Duodenal mucosa (tissue), 2 donors: ENCODE results near the gene ZMYM1.

Source experiments
- H3K27ac ChIP-seq: one replicate; pipeline ENCODE4 v1.7.0; 2013; ENCODE audit warnings: low read depth, low read length
- H3K27me3 ChIP-seq, 2 donors: one replicate each; pipeline ENCODE4 v1.7.0; 2013; ENCODE audit warnings: low read length in 2 of 2, control low read depth in 1 of 2; ENCODE audit not compliant: insufficient read depth in 2 of 2, control insufficient read depth in 1 of 2
- H3K36me3 ChIP-seq, 2 donors: one replicate each; pipeline ENCODE4 v1.7.0; 2013; ENCODE audit warnings: low read length in 2 of 2, control low read depth in 1 of 2; ENCODE audit not compliant: insufficient read depth in 2 of 2, control insufficient read depth in 1 of 2
- H3K4me1 ChIP-seq, 2 donors: one replicate each; pipeline ENCODE4 v1.7.0; 2013; ENCODE audit warnings: low read length in 2 of 2, control low read depth in 1 of 2; ENCODE audit not compliant: insufficient read depth in 2 of 2, control insufficient read depth in 1 of 2
- H3K4me3 ChIP-seq, 2 donors: one replicate each; pipeline ENCODE4 v1.7.0; 2013; ENCODE audit warnings: low read length in 2 of 2, low read depth in 1 of 2
- H3K9ac ChIP-seq, 2 donors: one replicate each; pipeline ENCODE4 v1.7.0; 2013; ENCODE audit warnings: low read length in 2 of 2, low read depth in 1 of 2
- H3K9me3 ChIP-seq, 2 donors: one replicate each; pipeline ENCODE4 v1.7.0; 2013; ENCODE audit warnings: low read length in 2 of 2, control low read depth in 1 of 2; ENCODE audit not compliant: control insufficient read depth in 1 of 2

The ZMYM1 gene

DNA sequence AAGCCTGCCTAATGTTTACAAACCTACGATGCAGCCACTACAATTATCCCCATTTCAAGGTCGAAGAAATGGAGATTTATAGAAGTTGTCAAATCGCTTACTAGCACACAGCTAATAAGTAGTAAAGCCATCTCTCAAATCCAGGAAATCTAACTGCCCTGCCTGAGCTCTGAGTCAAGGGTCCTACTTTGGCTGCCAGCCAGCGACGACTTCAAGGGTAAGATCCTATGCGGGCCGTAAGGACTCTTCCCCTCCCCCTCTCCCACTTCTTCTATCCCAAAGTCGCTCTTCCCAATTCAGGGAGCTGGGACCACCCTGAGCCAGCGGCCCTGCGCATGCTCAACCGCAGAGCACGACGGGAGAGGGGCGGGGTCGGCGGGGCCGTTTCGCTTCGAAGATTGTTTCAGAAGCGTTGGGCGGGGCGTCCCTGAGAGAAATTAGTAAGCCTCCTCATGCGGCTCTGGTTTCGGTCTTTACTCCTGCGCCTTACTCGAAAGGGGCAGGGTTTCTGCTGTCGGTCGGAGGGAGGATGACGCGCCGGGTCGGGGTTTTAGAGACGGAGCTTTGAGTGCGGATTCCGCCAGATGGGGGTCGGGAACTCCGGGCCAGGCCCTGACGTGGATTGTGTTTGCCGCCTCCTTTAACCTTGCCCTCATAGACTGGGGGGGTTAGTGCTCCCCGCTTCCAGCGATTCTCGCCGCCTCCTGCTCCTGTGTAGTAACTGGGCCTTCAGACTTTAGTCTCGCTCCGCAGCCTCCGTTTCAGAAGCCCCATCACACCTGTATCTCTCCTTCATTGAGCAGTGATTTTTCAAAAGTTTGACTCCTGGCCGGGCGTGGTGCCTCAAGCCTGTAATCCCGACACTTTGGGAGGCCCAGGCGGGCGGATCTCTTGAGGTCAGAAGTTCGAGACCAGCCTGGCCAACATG, at the start of gene ZMYM1:
ZMYM1 (plus strand) TSS at position 383 of the 928 bp plus-strand sequence. CDS start 14,603 bp downstream, outside the sequence.
- Histone ChIP-seq H3K27ac (peak within 1 kb of the TSS; percentile 74), H3K9ac (peak within 1 kb of the TSS; percentile 77 to 94), H3K4me1 (peaks cover 0 to 5% of the 10 kb centered on the region in 2 donors), H3K4me3 (peak within 1 kb of the TSS; percentile 79 to 84), H3K27me3 (no peaks in the 10 kb centered on the region), H3K9me3 (no peaks in the 10 kb centered on the region), H3K36me3 (no peaks in the 10 kb centered on the region)

DNA sequence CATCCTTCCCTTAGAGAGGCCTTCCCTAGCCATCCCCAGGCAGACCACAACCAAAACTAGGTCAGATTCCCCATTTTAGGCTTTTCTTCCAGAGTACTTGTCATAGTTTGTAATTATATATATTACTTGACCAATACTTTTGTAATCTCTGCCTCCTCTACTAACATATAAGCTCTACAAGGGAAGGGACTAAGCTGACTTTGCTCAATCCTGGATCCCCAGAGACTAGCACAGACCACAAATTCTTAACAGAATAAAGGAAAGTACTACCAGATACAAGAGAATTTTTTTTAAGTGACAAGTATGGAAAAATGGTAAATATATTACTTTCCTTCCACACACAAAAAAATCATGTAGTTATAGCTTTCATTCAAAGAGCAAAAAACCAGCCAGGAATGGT, 49.4 kb upstream of the ZMYM1 start:
- Histone ChIP-seq H3K4me3 (peak overlapping the region; percentile 88 to 98), H3K27ac (no peak overlapping the region), H3K36me3 (peaks cover 0 to 16% of the 10 kb centered on the region in 2 donors), H3K9ac (peak overlapping the region in 1 of 2 donors; percentile 28), H3K4me1 (peaks cover 14% of the 10 kb centered on the region in 2 donors), H3K9me3 (peaks cover 0 to 4% of the 10 kb centered on the region in 2 donors), H3K27me3 (no peaks in the 10 kb centered on the region)

DNA sequence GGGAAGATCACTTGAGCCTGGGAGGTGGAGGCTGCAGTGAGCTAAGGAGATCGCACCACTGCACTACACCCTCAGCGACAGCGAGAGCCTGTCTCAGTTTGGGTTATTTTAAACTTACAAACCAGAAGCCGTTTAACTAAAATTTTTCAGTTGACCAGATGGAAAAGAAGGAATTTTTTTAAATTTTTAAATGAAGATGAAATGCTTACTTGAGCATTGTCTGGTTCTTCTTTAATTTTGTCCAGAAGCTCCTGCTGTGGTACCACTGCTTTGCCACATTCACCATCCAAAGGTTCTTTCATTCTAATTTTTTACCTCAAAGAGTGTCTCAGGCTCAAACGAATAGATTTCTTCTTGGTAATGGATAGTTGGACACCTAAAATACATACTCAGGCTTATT, 48.8 kb upstream of the ZMYM1 start:
- Histone ChIP-seq H3K27me3 (no peaks in the 10 kb centered on the region), H3K27ac (no peak overlapping the region), H3K4me3 (peak overlapping the region; percentile 88 to 98), H3K9me3 (peaks cover 0 to 4% of the 10 kb centered on the region in 2 donors), H3K36me3 (peaks cover 0 to 16% of the 10 kb centered on the region in 2 donors), H3K4me1 (peaks cover 14% of the 10 kb centered on the region in 2 donors), H3K9ac (peak overlapping the region in 1 of 2 donors; percentile 90)

DNA sequence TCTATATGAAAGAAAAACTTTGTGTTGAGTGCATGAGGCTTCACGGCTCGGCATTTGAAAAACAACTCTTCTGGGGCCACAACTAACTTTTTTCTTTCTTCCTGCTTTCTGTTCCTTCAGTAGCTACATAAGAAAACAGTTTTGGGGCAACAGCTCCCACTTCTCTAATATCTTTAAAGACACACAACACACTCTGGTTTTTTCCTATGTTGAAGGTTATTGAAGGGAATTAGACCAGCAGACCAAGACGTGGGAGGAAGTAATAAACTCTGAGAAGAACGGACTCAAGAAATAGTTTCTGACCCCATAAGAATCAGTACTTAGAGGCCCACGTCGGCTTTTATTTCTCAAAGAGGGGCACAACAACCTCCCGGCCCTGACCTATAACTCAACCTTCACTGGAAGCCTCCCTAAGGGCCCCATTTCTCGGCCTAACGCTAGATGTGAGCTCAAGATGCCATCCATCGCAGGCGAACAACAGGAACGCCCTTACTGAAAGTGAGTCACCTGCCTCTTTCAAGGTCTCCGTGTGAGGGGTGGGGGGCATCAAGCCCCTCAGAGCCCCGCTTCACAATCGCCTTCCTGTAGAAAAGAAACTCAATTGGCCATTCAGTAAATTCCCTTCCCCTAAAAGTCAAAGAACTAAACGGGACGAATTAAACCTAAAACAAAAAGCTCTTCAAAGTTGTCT, 48.3 kb upstream of the ZMYM1 start:
- Histone ChIP-seq H3K9me3 (peaks cover 0 to 4% of the 10 kb centered on the region in 2 donors), H3K4me3 (peak overlapping the region; percentile 88 to 98), H3K27ac (peak overlapping the region; percentile 96), H3K9ac (peak overlapping the region; percentile 90), H3K4me1 (peaks cover 14% of the 10 kb centered on the region in 2 donors), H3K36me3 (peaks cover 0 to 16% of the 10 kb centered on the region in 2 donors), H3K27me3 (no peaks in the 10 kb centered on the region)

DNA sequence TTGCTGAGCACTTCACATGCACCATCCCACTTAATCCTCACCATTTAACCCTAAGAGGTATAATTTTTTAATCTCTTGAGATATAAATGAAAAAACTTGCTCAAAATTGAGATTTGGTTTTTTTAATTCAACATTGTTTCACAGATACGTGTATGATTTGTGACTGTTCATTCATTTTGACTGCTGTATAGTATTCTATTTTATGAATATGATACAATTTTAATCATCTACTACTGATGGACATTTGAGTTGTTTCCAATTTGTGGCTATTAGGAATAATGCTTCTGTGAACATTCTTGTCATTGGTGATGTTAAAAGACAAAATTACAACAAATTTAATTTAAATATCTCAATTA, 46.8 kb upstream of the ZMYM1 start:
- no peak overlapping the region for H3K9ac ChIP-seq
- H3K36me3 ChIP-seq = peaks cover 0 to 6% of the 10 kb centered on the region in 2 donors
- peak overlapping the region in 1 of 2 donors; percentile 98 for H3K4me3 ChIP-seq
- H3K27me3 ChIP-seq = no peaks in the 10 kb centered on the region
- H3K4me1 ChIP-seq = peaks cover 14% of the 10 kb centered on the region in 2 donors
- H3K27ac ChIP-seq = no peak overlapping the region
- peaks cover 0 to 4% of the 10 kb centered on the region in 2 donors for H3K9me3 ChIP-seq

DNA sequence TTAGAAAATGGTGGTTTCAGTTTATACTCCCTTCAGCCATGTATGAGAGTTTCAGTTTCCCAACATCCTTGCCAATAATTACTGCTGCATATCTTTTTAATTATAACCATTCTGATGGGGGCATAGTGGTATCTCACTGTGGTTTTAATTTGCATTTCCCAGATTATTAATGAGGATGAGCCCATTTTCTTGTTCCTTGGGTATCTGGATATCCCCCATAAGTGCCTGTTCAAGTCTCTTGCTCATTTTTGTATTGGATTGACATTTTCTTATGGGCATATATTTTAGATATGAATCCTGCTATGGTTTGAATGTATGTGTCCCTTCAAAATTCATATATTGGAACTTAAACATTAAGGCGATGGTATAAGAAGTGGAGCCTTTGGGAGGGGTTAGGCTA, 45.8 kb upstream of the ZMYM1 start:
- peaks cover 14% of the 10 kb centered on the region in 2 donors for H3K4me1 ChIP-seq
- H3K4me3 ChIP-seq = no peak overlapping the region
- H3K27ac ChIP-seq = no peak overlapping the region
- no peaks in the 10 kb centered on the region for H3K36me3 ChIP-seq
- no peaks in the 10 kb centered on the region for H3K27me3 ChIP-seq
- peaks cover 0 to 4% of the 10 kb centered on the region in 2 donors for H3K9me3 ChIP-seq
- H3K9ac ChIP-seq = no peak overlapping the region

DNA sequence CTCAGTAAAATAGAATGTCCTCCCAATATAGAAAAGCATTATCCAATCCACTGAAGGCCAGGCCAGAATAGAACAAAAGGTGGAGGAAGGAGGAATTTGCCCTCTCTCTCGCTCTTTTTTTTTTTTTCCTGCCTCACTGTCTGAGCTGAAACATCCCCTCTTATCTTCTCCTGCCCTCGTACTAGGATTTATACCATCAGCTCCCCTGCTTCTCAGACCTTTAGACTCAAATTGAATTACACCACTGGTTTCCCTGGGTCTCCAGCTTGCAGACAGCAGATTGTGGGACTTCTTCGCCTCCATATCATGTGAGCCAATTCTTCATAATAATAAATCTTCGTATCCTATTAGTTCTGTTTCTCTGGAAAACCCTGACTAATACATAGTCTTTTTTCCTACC, 42.6 kb upstream of the ZMYM1 start:
- no peaks in the 10 kb centered on the region for H3K36me3 ChIP-seq
- no peaks in the 10 kb centered on the region for H3K27me3 ChIP-seq
- H3K27ac ChIP-seq = no peak overlapping the region
- no peak overlapping the region for H3K4me3 ChIP-seq
- H3K9ac ChIP-seq = no peak overlapping the region
- peaks cover 0 to 4% of the 10 kb centered on the region in 2 donors for H3K9me3 ChIP-seq
- H3K4me1 ChIP-seq = no peaks in the 10 kb centered on the region

DNA sequence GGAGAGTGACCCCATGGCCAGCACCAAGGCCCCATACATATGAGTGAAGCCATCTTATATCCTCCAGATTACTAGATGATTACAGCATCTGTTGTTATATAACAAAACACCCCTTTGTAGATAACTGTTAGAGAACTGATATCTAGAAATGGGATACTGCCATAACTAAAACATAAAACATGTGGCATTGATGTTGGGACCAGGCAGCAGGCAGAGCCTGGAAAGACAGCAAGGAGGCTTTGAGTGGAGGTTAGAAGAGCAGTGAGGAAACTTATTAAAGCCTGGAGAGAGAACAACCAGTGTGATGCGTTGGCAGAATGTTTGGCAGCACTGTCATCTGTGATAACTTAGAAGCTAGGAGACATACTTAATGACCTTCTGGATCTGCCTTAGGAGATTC, 42.0 kb upstream of the ZMYM1 start:
- Histone ChIP-seq H3K4me1 (no peaks in the 10 kb centered on the region), H3K27me3 (no peaks in the 10 kb centered on the region), H3K9me3 (peaks cover 0 to 4% of the 10 kb centered on the region in 2 donors), H3K9ac (no peak overlapping the region), H3K36me3 (no peaks in the 10 kb centered on the region), H3K27ac (no peak overlapping the region), H3K4me3 (no peak overlapping the region)

DNA sequence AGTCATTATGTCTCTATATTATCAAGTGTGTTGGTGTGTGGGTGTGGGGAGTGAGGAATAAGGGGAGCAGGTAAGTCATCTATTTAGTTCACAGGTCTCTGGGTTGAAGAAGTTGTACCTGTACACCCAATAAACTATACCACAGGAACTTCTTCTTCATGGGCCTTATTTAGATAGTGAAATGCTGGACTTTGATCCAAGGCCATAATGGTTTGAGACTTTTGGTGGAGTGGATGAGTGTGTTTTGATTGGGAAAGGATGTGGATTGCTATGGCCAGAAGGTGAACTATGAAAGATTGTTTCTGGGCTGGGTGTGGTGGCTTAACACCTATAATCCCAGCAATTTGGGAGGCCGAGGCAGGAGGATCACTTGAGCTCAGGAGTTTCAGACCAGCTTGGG, 40.5 kb upstream of the ZMYM1 start:
- H3K9ac ChIP-seq = no peak overlapping the region
- H3K4me3 ChIP-seq = no peak overlapping the region
- H3K36me3 ChIP-seq = no peaks in the 10 kb centered on the region
- no peaks in the 10 kb centered on the region for H3K27me3 ChIP-seq
- H3K4me1 ChIP-seq = no peaks in the 10 kb centered on the region
- H3K27ac ChIP-seq = no peak overlapping the region
- H3K9me3 ChIP-seq = no peaks in the 10 kb centered on the region

DNA sequence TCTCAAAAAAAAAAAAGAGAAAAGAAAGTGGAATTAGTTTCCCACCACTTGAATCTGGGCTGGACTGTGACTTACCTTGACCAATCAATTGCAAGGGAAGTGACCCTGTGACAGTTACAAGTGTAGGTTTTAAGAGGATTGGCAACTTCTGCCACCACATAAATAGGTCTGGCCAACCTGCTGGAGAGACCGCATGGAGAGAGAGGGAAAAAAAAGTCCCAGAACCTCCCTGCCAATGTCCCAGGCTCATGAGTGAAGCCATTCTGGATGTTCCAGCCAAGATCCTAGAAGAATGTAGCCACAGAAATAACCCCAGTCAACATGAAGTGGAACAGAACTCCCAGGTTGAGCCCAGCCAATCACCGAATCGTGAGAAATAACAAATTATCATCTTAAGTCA, 35.7 kb upstream of the ZMYM1 start:
- Histone ChIP-seq H3K4me1 (no peaks in the 10 kb centered on the region), H3K27ac (no peak overlapping the region), H3K9me3 (no peaks in the 10 kb centered on the region), H3K27me3 (no peaks in the 10 kb centered on the region), H3K36me3 (no peaks in the 10 kb centered on the region), H3K9ac (no peak overlapping the region), H3K4me3 (no peak overlapping the region)
